Left lung (tissue), 10 donors: ENCODE measurements around the gene PLCL2. TPM values are rescaled to one million over a fixed set of nuclear protein-coding genes. Genes with fewer than 3 reads are reported as not detected.
"Not testable (repeated sequence)": the region's sequence is repeated elsewhere in the genome, so short reads cannot be mapped to it uniquely, and the experiment has no call there.

Source experiments
- ATAC-seq: fragments of 200-7000 bp; cut with Tn5 transposase; one replicate; pipeline ENCODE4 v1.9.1; 2020; ENCODE audit warnings: moderate library complexity
- DNase-seq, 4 donors: peaks; one replicate each; pipeline ENCODE4 v3.0.0-alpha.2; 2013 to 2020
- H3K27ac ChIP-seq, 2 donors: fragments of 200-600 bp; sonication (generic) in 1 of 2; one replicate each; pipeline versions ENCODE4 v1.5.0 to v1.8.0; 2020 to 2021
- H3K27me3 ChIP-seq, 2 donors: fragments of 200-600 bp; sonication (generic) in 1 of 2; one replicate each; pipeline versions ENCODE4 v1.5.0 to v1.8.0; 2020 to 2021
- H3K36me3 ChIP-seq, 2 donors: fragments of 200-600 bp; sonication (generic) in 1 of 2; one replicate each; pipeline versions ENCODE4 v1.5.0 to v1.8.0; 2020 to 2021
- H3K4me1 ChIP-seq, 2 donors: fragments of 200-600 bp; one replicate each; pipeline ENCODE4 v1.8.0; 2021
- H3K4me3 ChIP-seq, 2 donors: fragments of 200-600 bp; sonication (generic) in 1 of 2; one replicate each; pipeline versions ENCODE4 v1.5.0 to v1.8.0; 2020 to 2021; ENCODE audit warnings: mild to moderate bottlenecking in 1 of 2
- H3K9me3 ChIP-seq, 2 donors: fragments of 200-600 bp; sonication (generic) in 1 of 2; one replicate each; pipeline versions ENCODE4 v1.5.0 to v1.8.0; 2020 to 2021
- intact Hi-C, 2 donors: fragments of 100-400 bp; cut with DNase I; formaldehyde crosslinking; loops; one replicate each; pipeline versions ENCODE4 v1.11.2 to v1.14.2; 2022
- polyA plus RNA-seq, 6 donors: library from polyadenylated mRNA; unstranded; fragments of 120-200 nt; gene quantifications; one replicate each; pipeline ENCODE4 v1.2.1, GENCODE V29; 2013; ENCODE audit not compliant: insufficient read length in 6 of 6
- total RNA-seq, 2 donors: library from RNA; stranded (reverse); fragmentation: NEBNext Ultra II Directional; extraction: Animal tissue kit (Norgen Biotek cat#: 25700); gene quantifications; one replicate each; pipeline ENCODE4 v1.2.1, GENCODE V29; 2021
- TF ChIP-seq, protein P1 (sequence below), 2 donors: fragments of 200-600 bp; sonication (generic) in 1 of 2; IDR thresholded peaks; one replicate each; pipeline versions ENCODE4 v1.5.0 to v1.8.0; 2021; ENCODE audit warnings: antibody characterized with exemption in 2 of 2
- donor health status: DM: no; HTN: yes; CAD: no.
- donor health status: DM: no; HTN: no; CAD: no.

Gene PLCL2
- total and polyA plus RNA-seq, 8 donors = 7.8 to 15.7 (median 10.1) TPM

DNA sequence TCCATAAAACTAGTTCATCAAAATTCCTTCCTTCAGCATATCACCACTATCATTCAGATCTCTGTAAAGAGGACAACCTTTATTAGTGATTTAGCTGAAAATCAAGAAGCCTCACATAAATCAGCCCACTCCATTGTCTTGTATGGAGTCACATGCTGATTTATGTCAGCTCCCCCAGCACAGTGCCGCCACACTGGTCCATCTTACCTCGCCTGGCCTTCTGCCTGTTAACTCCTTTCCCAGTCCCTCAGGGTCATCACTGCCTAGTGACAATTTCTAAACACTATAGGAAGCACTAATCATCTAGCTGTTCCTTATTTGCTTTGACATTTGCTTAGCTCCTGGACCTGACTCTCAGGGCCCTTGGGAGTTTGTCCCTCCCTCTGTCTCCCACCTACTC lies 75.4 kb downstream of the PLCL2 start:
- peaks cover 0 to 3% of the 10 kb centered on the region in 2 donors for H3K9me3 ChIP-seq
- H3K27me3 ChIP-seq = no peaks in the 10 kb centered on the region
- no peaks in the 10 kb centered on the region for H3K36me3 ChIP-seq
- no peaks in the 10 kb centered on the region for H3K4me1 ChIP-seq
- TF ChIP-seq, protein P1, sequence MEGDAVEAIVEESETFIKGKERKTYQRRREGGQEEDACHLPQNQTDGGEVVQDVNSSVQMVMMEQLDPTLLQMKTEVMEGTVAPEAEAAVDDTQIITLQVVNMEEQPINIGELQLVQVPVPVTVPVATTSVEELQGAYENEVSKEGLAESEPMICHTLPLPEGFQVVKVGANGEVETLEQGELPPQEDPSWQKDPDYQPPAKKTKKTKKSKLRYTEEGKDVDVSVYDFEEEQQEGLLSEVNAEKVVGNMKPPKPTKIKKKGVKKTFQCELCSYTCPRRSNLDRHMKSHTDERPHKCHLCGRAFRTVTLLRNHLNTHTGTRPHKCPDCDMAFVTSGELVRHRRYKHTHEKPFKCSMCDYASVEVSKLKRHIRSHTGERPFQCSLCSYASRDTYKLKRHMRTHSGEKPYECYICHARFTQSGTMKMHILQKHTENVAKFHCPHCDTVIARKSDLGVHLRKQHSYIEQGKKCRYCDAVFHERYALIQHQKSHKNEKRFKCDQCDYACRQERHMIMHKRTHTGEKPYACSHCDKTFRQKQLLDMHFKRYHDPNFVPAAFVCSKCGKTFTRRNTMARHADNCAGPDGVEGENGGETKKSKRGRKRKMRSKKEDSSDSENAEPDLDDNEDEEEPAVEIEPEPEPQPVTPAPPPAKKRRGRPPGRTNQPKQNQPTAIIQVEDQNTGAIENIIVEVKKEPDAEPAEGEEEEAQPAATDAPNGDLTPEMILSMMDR (IDR thresholded peaks at IDR 0.05) = no peak
- no peak overlapping the region for H3K27ac ChIP-seq
- ATAC-seq (no peak), DNase-seq (no peak)
- H3K4me3 ChIP-seq = no peak overlapping the region
- intact Hi-C loops = no loop called here

DNA sequence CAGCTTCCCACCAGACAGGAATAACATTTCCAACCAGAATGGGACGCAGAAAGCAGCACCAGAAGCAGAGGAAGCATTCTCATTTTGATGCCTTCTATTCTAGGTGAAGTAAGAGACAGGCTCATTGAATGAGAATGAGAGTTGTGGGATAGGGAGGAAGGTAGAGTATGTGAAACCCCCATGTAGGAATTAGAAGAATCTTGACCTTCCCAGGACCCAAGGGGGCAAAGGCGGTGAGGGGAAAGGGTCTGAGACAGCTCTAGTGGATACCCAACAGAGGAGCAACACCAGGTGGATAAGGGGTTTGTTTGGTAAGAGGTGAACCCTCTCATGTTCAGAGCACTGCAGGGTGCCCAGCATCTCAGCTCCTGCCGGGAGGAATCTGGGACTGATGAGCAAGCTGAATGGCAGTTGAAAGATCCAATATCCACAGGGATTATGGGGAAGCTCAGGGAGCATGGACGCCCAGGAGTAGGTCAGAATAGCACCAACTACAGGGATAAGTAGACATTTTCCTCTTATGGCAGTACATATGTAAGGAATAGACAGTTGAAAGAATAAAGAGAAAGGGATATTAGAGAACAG lies 77.0 kb downstream of the PLCL2 start:
- intact Hi-C loops = no loop called here
- peaks cover 0 to 6% of the 10 kb centered on the region in 2 donors for H3K9me3 ChIP-seq
- TF ChIP-seq, protein P1 (IDR thresholded peaks at IDR 0.05) = no peak
- no peak overlapping the region for H3K27ac ChIP-seq
- ATAC-seq (no peak), DNase-seq (no peak)
- H3K4me1 ChIP-seq = no peaks in the 10 kb centered on the region
- no peak overlapping the region for H3K4me3 ChIP-seq
- no peaks in the 10 kb centered on the region for H3K36me3 ChIP-seq
- no peaks in the 10 kb centered on the region for H3K27me3 ChIP-seq

DNA sequence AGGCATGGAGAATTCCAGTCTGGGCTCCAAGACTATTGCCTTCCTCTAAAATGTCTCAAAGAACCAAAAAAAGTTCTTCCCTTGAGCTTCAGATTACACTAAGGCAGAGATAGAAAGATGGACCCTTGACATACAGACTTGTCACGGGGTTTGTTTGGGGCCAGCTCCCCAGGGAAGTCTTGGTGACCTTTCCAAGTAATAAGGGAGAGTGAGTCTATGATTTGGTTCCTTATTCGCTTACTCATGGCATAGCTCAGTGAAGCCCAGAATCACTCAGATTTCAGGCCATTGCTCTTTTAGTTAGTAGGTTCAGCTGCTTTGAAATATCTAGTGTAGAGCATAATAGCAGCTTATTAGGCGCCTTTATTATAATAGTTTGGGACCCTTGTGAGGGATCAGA lies 90.3 kb downstream of the PLCL2 start:
- no peak for ATAC-seq
- no peak overlapping the region for H3K4me3 ChIP-seq
- TF ChIP-seq, protein P1 (IDR thresholded peaks at IDR 0.05) = no peak
- DNase-seq = no peak
- no peaks in the 10 kb centered on the region for H3K27me3 ChIP-seq
- no peaks in the 10 kb centered on the region for H3K36me3 ChIP-seq
- intact Hi-C loops = no loop called here
- no peaks in the 10 kb centered on the region for H3K4me1 ChIP-seq
- H3K27ac ChIP-seq = no peak overlapping the region
- H3K9me3 ChIP-seq = peaks cover 0 to 3% of the 10 kb centered on the region in 2 donors

DNA sequence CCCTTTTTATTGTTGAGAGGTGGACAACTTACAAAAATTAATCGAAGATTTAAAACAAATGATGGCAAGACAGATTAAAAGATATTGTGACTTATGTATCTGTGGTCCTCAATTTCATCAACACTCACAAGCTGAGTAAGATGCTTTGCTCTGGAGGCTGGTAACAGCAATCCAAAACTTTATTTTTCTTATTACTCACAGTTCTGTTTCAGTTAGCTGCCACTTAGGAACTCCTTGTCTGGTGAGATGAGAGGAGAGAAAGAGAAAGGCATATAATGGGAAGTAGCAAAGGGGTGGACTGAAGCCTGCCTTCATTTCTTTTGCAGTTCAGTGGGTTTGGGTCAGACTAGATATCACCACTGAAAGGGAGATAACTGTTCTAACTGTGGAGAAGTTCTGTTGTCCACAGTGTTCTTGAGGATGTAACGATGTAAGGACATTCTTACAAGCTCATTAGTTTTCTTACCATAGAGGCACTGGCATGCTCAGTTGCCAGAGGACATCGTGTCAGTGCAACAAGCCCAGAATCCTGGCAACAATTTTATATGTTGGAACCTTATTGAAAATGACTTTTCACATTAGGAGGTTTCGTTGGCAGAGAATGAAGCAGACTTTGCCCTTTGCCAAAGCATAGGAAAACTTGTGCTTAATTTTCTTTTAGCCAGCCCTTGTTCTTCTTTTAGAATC lies 93.6 kb downstream of the PLCL2 start:
- Histone ChIP-seq H3K27ac (no peak overlapping the region), H3K36me3 (no peaks in the 10 kb centered on the region), H3K27me3 (no peaks in the 10 kb centered on the region), H3K4me3 (no peak overlapping the region), H3K9me3 (no peaks in the 10 kb centered on the region), H3K4me1 (no peaks in the 10 kb centered on the region)
- intact Hi-C loops = no loop called here
- ATAC-seq (no peak), DNase-seq (no peak)
- TF ChIP-seq, protein P1 (IDR thresholded peaks at IDR 0.05) = no peak

DNA sequence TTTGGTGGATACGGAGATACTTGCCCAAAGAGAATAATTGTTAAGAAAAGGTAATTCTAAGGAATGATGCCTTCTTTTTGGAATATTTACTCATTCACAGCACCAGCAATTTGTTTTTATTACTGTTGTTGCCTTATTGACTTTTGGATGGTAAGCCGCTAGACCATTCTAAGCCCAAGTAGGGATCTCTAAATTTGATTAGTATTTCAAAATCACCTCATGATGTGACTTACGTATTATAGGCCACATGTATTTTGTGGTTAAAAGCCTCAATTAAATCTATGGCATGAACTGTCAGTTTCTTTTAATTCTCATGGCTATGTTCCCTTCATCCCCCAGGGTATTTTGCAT lies 94.1 kb downstream of the PLCL2 start:
- DNase-seq (no peak), ATAC-seq (no peak)
- intact Hi-C loops = no loop called here
- TF ChIP-seq, protein P1 (IDR thresholded peaks at IDR 0.05) = no peak
- Histone ChIP-seq H3K36me3 (no peaks in the 10 kb centered on the region), H3K9me3 (no peaks in the 10 kb centered on the region), H3K4me1 (no peaks in the 10 kb centered on the region), H3K4me3 (no peak overlapping the region), H3K27me3 (no peaks in the 10 kb centered on the region), H3K27ac (no peak overlapping the region)

DNA sequence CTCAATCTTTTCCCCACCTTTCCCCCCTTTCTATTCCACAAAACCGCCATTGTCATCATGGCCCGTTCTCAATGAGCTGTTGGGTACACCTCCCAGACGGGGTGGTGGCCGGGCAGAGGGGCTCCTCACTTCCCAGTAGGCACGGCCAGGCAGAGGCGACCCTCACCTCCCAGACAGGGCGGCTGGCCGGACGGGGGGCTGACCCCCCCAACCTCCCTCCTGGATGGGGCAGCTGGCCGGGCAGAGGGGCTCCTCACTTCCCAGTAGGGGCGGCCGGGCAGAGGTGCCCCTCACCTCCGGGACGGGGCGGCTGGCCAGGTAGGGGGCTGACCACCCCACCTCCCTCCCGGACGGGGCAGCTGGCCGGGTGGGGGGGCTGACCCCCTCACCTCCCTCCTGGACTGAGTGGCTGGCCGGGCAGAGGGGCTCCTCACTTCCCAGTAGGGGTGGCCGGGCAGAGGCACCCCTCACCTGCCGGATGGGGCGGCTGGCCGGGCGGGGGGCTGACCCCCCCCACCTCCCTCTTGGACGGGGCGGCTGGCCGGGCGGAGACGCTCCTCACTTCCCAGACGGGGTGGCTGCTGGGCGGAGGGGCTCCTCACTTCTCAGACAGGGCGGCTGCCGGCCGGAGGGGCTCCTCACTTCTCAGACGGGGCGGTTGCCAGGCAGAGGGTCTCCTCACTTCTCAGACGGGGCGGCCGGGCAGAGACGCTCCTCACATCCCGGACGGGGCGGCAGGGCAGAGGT lies 95.2 kb downstream of the PLCL2 start:
- H3K4me3 ChIP-seq, H3K4me1 ChIP-seq, intact Hi-C loops, H3K27ac ChIP-seq, H3K27me3 ChIP-seq, H3K9me3 ChIP-seq, ATAC-seq, H3K36me3 ChIP-seq: not testable (repeated sequence)
- peak in 1 of 4 donors; percentile 66 for DNase-seq

DNA sequence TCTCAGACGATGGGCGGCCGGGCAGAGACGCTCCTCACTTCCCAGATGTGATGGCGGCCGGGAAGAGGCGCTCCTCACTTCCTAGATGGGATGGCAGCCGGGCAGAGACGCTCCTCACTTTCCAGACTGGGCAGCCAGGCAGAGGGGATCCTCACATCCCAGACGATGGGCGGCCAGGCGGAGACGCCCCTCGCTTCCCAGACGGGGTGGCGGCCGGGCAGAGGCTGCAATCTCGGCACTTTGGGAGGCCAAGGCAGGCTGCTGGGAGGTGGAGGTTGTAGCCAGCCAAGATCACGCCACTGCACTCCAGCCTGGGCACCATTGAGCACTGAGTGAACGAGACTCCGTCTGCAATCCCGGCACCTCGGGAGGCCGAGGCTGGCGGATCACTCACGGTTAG lies 95.8 kb downstream of the PLCL2 start:
- H3K36me3 ChIP-seq, H3K9me3 ChIP-seq, H3K27ac ChIP-seq, H3K4me3 ChIP-seq, H3K4me1 ChIP-seq, intact Hi-C loops, ATAC-seq, DNase-seq, H3K27me3 ChIP-seq: not testable (repeated sequence)
